Measurements from ENCODE around the gene RIMBP2.

GRCh38 chr12:130483616-130484180 is 232.4 kb downstream of the RIMBP2 start:
- TF ChIP-seq POLR2AphosphoS5 (IDR thresholded peaks at IDR 0.05; ENCODE audit: low read depth, low read length) (no peak), POLR2A (IDR thresholded peaks at IDR 0.05; ENCODE audit: low read depth, low read length) (no peak)

Data from GM12892 (cell line).